Measurements from ENCODE around the gene GBE1.

- TF ChIP-seq CTCF (IDR thresholded peaks at IDR 0.05) (no peak), JUN (CRISPR knock-in tag; IDR thresholded peaks at IDR 0.05) (no peak), GABPB1 (CRISPR knock-in tag; IDR thresholded peaks at IDR 0.05) (no peak)
Measured at GRCh38 chr3:81513591-81513990, 247.9 kb downstream of the GBE1 start.
